SHP77 treated with DMSO at 0.1 percent for 48 hours (cell line): ENCODE results near the gene PDE4D.

Experiments
- DNase-seq: peaks from one replicate; lab custom pipeline; 2025; lab: John Stamatoyannopoulos, UW

The PDE4D gene

DNA sequence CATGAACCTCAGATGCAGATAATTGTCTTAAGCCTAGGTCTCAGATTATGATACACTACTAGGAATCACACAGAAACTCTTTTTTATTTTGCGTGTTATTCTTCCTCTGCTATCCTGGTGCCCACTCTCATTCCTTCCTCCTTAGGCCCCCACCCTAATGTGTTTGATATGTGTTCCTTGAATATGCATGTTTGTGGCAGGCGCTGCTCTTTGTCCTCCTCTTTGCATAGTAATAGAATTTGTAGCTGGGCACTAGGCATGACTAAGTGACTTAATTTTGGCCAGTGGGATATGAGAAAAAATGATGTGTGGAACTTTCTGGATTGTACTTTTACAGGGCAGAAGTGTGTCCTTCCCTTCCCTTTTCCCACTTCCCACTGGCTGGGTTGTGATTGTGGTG lies 965.6 kb downstream of the PDE4D start:
- no peak for DNase-seq

- no peak for DNase-seq
Measured at GRCh38 chr5:58927181-58927580, 966.3 kb downstream of the PDE4D start.

GRCh38 chr5:58926541-58926935 lies 967.0 kb downstream of the PDE4D start:
- no peak for DNase-seq

GRCh38 chr5:58925627-58926540 lies 967.6 kb downstream of the PDE4D start:
- DNase-seq = no peak

DNA sequence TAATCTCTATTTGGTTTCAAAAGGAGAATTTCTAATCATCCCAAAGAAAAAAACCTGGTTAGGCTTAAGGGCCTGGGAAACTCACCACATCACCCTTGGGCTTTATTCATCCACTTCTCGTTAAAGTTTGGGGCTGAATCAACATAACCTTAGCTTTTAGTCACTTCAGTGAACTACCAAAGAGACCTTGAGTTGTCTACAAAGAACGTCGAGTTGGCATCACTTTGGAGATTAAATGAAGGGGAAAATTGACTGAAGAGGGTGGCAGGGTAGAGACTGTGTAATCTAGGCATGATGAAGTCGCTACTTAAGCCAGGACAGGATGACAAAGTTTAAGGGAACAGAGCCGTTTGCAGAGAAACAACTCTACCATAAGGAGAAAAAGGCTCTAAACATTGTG lies 969.2 kb downstream of the PDE4D start:
- DNase-seq = no peak

DNA sequence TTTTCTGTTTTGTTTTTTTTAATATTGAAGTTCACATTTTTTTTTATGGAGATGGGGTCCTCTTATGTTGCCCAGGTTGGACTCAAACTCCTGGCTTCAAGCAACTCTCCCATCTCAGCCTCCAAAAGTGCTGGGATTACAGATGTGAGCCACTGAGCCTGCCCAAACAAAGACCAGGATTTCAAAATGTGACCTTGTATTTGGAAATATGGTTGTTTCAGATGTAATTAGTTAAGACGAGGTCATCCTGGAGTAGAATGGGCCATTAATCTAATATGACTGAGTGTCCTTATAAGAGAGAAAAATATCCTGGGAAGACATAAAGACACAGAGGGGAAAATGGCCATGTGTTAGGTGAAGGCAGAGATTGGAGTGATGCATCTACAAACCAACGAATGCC lies 970.2 kb downstream of the PDE4D start:
- DNase-seq = no peak

GRCh38 chr5:58922461-58923171 lies 970.9 kb downstream of the PDE4D start:
- DNase-seq = peak; percentile 83

- DNase-seq = no peak
Measured at GRCh38 chr5:58921159-58921558, 972.4 kb downstream of the PDE4D start.

DNA sequence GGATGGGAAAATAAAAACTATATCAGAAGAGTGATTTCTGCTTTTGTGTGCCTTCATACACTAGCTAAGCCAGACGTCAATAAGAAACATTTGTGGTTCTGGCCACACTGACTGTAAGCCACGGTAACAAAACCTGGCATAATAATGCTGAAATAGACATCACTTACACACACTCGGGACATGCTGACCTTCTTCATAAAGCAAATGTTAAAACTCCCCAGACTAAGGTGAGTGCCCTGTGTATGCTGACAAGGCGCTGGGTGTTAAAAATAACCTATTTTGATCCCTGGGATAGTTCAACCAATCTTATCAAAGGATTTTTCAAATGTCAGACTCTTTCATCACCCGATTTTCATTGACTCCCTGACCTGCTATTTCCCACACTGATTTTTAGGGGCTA lies 973.7 kb downstream of the PDE4D start:
- DNase-seq = no peak
